T-helper 9 cell (primary cell): Measurements from ENCODE around the gene SMDT1.
"Not testable (repeated sequence)": the region's sequence is repeated elsewhere in the genome, so short reads cannot be mapped to it uniquely, and the experiment has no call there.

Source experiments
- DNase-seq: peaks from one replicate; pipeline ENCODE4 v3.0.0-alpha.2; 2020

Gene SMDT1

GRCh38 chr22:42112793-42113192 is 33.3 kb downstream of the SMDT1 start:
- not testable (repeated sequence) for DNase-seq

GRCh38 chr22:42114721-42115120 is 35.2 kb downstream of the SMDT1 start:
- DNase-seq, result no peak

- not testable (repeated sequence) for DNase-seq
Measured at GRCh38 chr22:42115420-42115830, 35.9 kb downstream of the SMDT1 start.

- DNase-seq, result no peak
Measured at GRCh38 chr22:42116848-42117424, 37.4 kb downstream of the SMDT1 start.

DNA sequence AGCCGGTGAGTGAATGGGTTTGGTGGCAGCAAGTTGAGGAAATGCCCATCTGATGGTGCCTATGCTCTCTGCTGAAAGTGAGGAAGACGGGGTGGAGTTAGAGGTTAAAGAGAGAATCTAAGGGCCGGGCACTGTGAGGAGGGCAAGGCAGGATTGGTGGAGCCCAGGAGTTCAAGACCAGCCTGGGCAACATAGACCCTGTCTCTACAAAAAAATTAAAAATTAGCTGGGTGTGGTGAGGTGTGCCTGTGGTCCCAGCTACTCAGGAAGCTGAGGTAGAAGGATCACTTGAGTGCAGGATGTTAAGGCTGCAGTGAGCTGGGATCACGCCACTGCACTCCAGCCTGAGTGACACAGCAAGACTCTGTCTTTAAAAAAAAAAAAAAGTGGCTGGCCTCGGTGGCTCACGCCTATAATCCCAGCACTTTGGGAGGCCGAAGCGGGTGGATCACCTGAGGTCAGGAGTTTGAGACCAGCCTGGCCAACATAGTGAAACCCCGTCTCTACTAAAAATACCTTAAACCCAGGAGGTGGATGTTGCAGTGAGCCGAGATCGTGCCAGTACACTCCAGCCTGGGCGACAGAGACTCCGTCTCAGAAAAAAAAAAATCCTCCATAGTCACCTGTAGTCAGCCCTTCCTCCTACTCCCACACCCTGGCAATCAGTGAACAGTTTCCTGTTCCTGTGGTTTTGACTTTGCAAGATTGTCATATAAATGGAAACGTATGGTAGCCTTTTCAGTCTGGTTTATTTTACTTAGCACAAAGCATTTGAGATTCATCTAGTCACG is 40.9 kb downstream of the SMDT1 start:
- not testable (repeated sequence) for DNase-seq

- not testable (repeated sequence) for DNase-seq
Measured at GRCh38 chr22:42123529-42123928, 44.0 kb downstream of the SMDT1 start.

GRCh38 chr22:42127606-42128005 is 48.1 kb downstream of the SMDT1 start:
- no peak for DNase-seq

DNA sequence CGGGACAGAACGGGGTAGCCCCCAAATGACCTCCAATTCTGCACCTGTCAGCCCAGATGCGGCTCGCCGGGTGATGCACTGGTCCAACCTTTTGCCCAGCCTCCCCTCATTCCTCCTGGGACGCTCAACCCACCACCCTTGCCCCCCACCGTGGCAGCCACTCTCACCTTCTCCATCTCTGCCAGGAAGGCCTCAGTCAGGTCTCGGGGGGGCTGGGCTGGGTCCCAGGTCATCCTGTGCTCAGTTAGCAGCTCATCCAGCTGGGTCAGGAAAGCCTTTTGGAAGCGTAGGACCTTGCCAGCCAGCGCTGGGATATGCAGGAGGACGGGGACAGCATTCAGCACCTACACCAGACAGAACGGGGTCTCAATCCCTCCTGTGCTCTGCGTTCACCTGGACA is 48.5 kb downstream of the SMDT1 start:
- not testable (repeated sequence) for DNase-seq

GRCh38 chr22:42128776-42129694 is 49.5 kb downstream of the SMDT1 start:
- not testable (repeated sequence) for DNase-seq

DNA sequence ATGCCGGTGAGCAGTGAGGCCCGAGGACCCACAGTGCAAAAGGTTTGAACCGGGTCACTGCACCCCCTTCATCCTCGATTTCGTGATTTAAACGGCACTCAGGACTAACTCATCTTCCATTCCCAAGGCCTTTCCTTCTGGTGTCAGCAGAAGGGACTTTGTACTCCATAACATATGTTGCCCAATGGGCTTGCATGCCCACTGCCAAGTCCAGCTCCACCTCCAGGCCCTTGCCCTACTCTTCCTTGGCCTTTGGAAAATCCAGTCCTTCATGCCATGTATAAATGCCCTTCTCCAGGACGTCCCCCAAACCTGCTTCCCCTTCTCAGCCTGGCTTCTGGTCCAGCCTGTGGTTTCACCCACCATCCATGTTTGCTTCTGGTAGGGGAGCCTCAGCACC is 50.7 kb downstream of the SMDT1 start:
- not testable (repeated sequence) for DNase-seq

DNA sequence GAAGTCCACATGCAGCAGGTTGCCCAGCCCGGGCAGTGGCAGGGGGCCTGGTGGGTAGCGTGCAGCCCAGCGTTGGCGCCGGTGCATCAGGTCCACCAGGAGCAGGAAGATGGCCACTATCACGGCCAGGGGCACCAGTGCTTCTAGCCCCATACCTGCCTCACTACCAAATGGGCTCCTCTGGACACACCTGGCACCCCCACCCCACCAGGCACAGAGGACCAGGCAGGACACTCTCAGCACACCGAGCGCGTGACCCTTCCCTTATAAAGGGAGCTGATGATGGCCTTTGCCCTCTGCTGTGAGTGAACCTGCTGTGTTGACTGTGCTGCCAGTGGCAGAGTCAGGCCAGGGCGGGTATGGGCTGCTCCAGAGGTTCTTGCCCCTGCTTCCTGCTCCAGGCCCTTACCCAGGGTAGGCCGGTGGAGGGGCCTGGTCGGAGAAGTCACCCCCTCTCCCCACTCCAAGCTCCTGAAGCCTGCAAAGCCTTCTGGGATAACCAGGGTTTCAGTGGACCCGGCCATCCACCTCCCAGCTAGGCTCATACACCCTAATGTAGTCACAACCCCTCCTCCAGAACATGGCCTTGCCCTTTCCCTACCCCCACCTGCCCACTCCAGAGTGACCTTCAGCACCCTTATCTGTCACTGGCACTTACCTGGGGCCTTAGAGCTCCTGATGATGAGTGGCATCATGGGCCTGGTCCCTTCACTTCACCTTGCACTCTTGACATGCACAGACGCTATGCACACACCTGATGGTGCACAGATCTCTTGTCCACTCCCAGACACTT is 51.3 kb downstream of the SMDT1 start, which contains the start of gene CYP2D6:
TSS of gene CYP2D6 (minus strand) at position 172 of the 793 bp plus-strand sequence. CDS start at position 153, 19 bp downstream.
- DNase-seq, result not testable (repeated sequence)

- no peak for DNase-seq
Measured at GRCh38 chr22:42131562-42131961, 52.1 kb downstream of the SMDT1 start.

- DNase-seq, result no peak
Measured at GRCh38 chr22:42132457-42132856, 53.0 kb downstream of the SMDT1 start.
